GM12874 (cell line): ENCODE measurements around the gene ITGA2B.

Experiments used
- CTCF ChIP-seq: IDR thresholded peaks from 2 replicates; pipeline ENCODE4 v1.5.1; 2011; ENCODE audit warnings: low read depth, mild to moderate bottlenecking, control low read depth, low read length, moderate library complexity; ENCODE audit not compliant: insufficient read depth

The ITGA2B gene

GRCh38 chr17:44398692-44399691, 9.5 kb upstream of the ITGA2B start:
- TF ChIP-seq CTCF = no peak

- no peak for TF ChIP-seq CTCF
These were observed 8.3 kb upstream of the ITGA2B start for GRCh38 chr17:44397479-44398440.

- TF ChIP-seq CTCF = no peak
These were observed 7.5 kb upstream of the ITGA2B start for GRCh38 chr17:44396946-44397345.

- TF ChIP-seq CTCF = no peak
These were observed 5.4 kb upstream of the ITGA2B start for GRCh38 chr17:44394833-44395232.

- TF ChIP-seq CTCF = no peak
These were observed 911 bp upstream of the ITGA2B start for GRCh38 chr17:44390250-44390870.

- TF ChIP-seq CTCF = no peak
These were observed 314 bp upstream of the ITGA2B start for GRCh38 chr17:44389723-44390202.
